Right ventricle myocardium superior (tissue), 1 donor: Measurements from ENCODE around the gene BRD9. TPM values are rescaled to one million over a fixed set of nuclear protein-coding genes. Genes with fewer than 3 reads are reported as not detected.
"Not testable (repeated sequence)": the region's sequence is repeated elsewhere in the genome, so short reads cannot be mapped to it uniquely, and the experiment has no call there.

Experiments used
- ATAC-seq: fragments of 200-7000 bp; cut with Tn5 transposase; one replicate; pipeline ENCODE4 v1.9.1; 2020; ENCODE audit warnings: mild to moderate bottlenecking; ENCODE audit not compliant: poor library complexity
- DNase-seq: peaks from one replicate; pipeline ENCODE4 v3.0.0-alpha.2; 2020
- intact Hi-C: fragments of 100-400 bp; cut with DNase I; formaldehyde crosslinking; loops from one replicate; pipeline ENCODE4 v1.11.2; 2022
- total RNA-seq: library from RNA; stranded (reverse); fragmentation: NEBNext Ultra II Directional; extraction: Animal tissue kit (Norgen Biotek cat#: 25700); gene quantifications from one replicate; pipeline ENCODE4 v1.2.1, GENCODE V29; 2021
- donor health status: DM: no; HTN: yes; CAD: no; lungs with severe emphysema.

Gene BRD9
- total RNA-seq, 1 donor from 2014 or later, result 28.0 TPM

GRCh38 chr5:841531-842401, 50.8 kb downstream of the BRD9 start:
- intact Hi-C loops, ATAC-seq: not testable (repeated sequence)
- DNase-seq, result peak; percentile 22

- ATAC-seq, intact Hi-C loops, DNase-seq: not testable (repeated sequence)
Observed at GRCh38 chr5:840974-841435, 51.6 kb downstream of the BRD9 start.

- intact Hi-C loops, ATAC-seq: not testable (repeated sequence)
- peak; percentile 41 for DNase-seq
Observed at GRCh38 chr5:840118-840973, 52.3 kb downstream of the BRD9 start.

GRCh38 chr5:838431-838851, 54.2 kb downstream of the BRD9 start:
- peak; percentile 73 for ATAC-seq
- DNase-seq, result peak; percentile 72
- intact Hi-C loops, result not testable (repeated sequence)

GRCh38 chr5:837621-838121, 54.9 kb downstream of the BRD9 start:
- DNase-seq, intact Hi-C loops, ATAC-seq: not testable (repeated sequence)

GRCh38 chr5:835933-836612, 56.5 kb downstream of the BRD9 start:
- ATAC-seq, result peak; percentile 58
- DNase-seq, intact Hi-C loops: not testable (repeated sequence)

DNA sequence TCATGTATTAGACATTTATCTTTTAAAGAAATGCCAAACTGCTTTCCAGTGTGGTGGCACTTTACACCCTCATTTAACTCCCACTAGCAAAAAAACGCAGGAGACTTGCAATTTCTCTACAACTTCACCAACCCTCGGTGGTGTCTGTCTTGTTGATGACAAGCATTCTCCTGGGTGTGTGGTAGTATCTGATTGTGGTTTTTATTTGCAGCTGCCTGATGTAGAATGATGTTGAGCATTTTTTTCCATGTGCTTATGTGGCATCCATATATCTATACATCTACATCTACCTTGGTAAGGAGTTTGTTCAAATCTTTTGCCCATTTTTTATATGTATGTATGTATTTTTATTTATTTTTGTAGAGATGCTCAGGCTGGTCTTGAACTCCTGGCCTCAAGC, 58.6 kb downstream of the BRD9 start:
- DNase-seq, ATAC-seq, intact Hi-C loops: not testable (repeated sequence)

GRCh38 chr5:828194-828593, 64.4 kb downstream of the BRD9 start:
- intact Hi-C loops, DNase-seq, ATAC-seq: not testable (repeated sequence)

DNA sequence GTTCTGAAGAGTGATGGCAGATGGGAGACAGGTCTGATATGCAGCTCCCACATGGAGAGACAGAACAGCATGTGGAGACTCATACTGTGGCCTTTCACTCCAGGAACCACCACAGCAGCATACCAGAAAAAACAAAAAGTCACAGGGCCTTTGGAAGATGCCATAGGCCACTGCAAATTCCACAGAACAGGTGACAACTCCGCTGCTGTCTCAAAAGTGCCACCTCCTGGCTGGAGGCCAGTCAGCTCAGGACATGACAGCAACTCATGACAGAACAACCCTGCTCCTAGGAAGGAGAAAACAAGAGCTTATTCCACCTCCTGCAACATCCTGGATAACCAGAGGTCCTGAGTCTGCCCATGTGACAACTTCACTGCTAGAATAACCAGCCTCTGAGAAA, 67.1 kb downstream of the BRD9 start:
- intact Hi-C loops, DNase-seq, ATAC-seq: not testable (repeated sequence)

DNA sequence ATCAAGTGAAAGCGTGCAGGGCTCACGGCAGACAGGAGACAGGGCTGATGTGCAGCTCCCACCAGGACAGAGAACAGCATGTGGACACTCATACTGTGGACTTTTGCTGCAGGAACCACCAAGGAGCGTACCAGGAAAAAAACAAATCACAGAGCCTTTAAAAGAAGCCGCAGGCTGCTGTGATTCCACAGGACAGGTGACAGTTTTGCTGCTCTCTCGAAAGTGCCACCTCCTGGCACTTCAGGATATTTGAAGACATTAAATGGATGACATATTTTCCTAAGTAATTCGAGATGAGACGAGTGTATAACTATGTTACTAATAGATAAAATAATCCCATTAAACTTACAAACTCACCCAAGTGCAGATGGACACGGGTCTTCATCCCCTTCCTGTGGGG, 71.1 kb downstream of the BRD9 start:
- intact Hi-C loops, result no loop called here
- DNase-seq (no peak), ATAC-seq (no peak)

GRCh38 chr5:820245-820644, 72.4 kb downstream of the BRD9 start:
- ATAC-seq (no peak), DNase-seq (no peak)
- intact Hi-C loops, result no loop called here

DNA sequence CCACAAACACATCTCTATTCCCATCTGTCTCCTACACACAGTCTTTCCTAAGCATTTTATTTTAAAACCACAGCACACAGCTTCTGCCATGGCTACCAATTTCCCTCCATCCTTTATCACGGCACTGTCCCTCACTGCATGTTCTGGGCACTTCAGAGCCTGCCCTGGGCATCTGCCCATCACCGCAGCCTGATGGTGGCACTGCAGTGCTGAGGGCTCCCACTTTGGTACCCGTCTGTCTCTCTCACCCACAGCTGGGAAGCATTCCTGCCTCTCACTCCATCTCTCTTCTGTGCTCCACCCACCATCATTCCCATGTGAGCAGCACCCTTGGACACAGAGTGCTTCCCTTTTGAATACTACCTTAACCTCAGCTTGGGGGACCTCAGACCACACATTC, 73.5 kb downstream of the BRD9 start:
- DNase-seq (no peak), ATAC-seq (peak; percentile 56)
- intact Hi-C loops, result no loop called here

GRCh38 chr5:816176-816575, 76.4 kb downstream of the BRD9 start:
- intact Hi-C loops, result no loop called here
- ATAC-seq (no peak), DNase-seq (no peak)

- DNase-seq (no peak), ATAC-seq (no peak)
- intact Hi-C loops, result no loop called here
Observed at GRCh38 chr5:815449-815848, 77.2 kb downstream of the BRD9 start.

Other genes with a start within 250 kb of the BRD9 start
- 39.7 TPM for gene TPPP, start 199.4 kb downstream of the BRD9 start, total RNA-seq
- 18.8 TPM for gene ZDHHC11B, start 108.1 kb downstream of the BRD9 start, total RNA-seq
- 55.6 TPM for gene ZDHHC11, start 41.8 kb downstream of the BRD9 start, total RNA-seq
- gene TRIP13, start 83 bp upstream of the BRD9 start, total RNA-seq, result 0.48 TPM
- 2.8 TPM for gene NKD2, start 116.0 kb upstream of the BRD9 start, total RNA-seq
- 172 TPM for gene SLC12A7, start 219.3 kb upstream of the BRD9 start, total RNA-seq